Activated CD8-positive, alpha-beta T cell treated with anti-CD3 and anti-CD28 coated beads for 36 hours (primary cell): ENCODE data around the gene ITPR2. TPM values are rescaled to one million over a fixed set of nuclear protein-coding genes. Genes with fewer than 3 reads are reported as not detected.
A peak's percentile ranks its signal among the peaks of the same experiment; 100 is the strongest.
"Not testable (repeated sequence)": the region's sequence is repeated elsewhere in the genome, so short reads cannot be mapped to it uniquely, and the experiment has no call there.

ENCODE experiments used
- ATAC-seq: fragments of 200-7000 bp; cut with Tn5 transposase; one replicate; pipeline ENCODE4 v1.10.0; 2021; ENCODE audit warnings: mild to moderate bottlenecking, moderate library complexity
- CTCF ChIA-PET: fragments of 350-600 bp; sonication (Branson Sonifier 250); formaldehyde crosslinking; loops from one replicate; lab custom pipeline; 2021; ENCODE audit warnings: antibody characterized with exemption; lab: Charles Lee
- POLR2A ChIA-PET: fragments of 350-600 bp; sonication (Branson Sonifier 250); formaldehyde crosslinking; loops from one replicate; lab custom pipeline; 2021; ENCODE audit warnings: antibody characterized with exemption; lab: Charles Lee
- DNase-seq: peaks from one replicate; pipeline ENCODE4 v3.0.0-alpha.2; 2020
- H3K27ac Mint-ChIP-seq: one replicate; pipeline ENCODE4 v1.8.0; 2021; ENCODE audit warnings: mild to moderate bottlenecking, mixed read lengths
- H3K27me3 Mint-ChIP-seq: one replicate; pipeline ENCODE4 v1.8.0; 2021; ENCODE audit warnings: mixed read lengths
- H3K36me3 Mint-ChIP-seq: one replicate; pipeline ENCODE4 v1.8.0; 2021; ENCODE audit warnings: low read depth, mixed read lengths
- H3K4me1 Mint-ChIP-seq: one replicate; pipeline ENCODE4 v1.8.0; 2021; ENCODE audit warnings: low read depth, mixed read lengths
- H3K4me3 Mint-ChIP-seq: one replicate; pipeline ENCODE4 v1.8.0; 2021; ENCODE audit warnings: mild to moderate bottlenecking, moderate library complexity, mixed read lengths
- H3K9me3 Mint-ChIP-seq: one replicate; pipeline ENCODE4 v1.8.0; 2021; ENCODE audit warnings: mixed read lengths
- intact Hi-C: fragments of 100-400 bp; cut with micrococcal nuclease; formaldehyde crosslinking; loops from one replicate; pipeline ENCODE4 v1.10.0; 2022
- total RNA-seq, 2 experiments: library from RNA; stranded (reverse); gene quantifications; one replicate each; pipeline ENCODE4 v1.2.3, GENCODE V29; 2021
- TF ChIP-seq, protein P1 (sequence below): fragments of 200-600 bp; IDR thresholded peaks from one replicate; pipeline ENCODE4 v1.8.0; 2022; ENCODE audit warnings: antibody characterized with exemption, mild to moderate bottlenecking

Gene ITPR2
- total RNA-seq, 2 experiments from 2014 or later, result 38.9 to 41.2 TPM

DNA sequence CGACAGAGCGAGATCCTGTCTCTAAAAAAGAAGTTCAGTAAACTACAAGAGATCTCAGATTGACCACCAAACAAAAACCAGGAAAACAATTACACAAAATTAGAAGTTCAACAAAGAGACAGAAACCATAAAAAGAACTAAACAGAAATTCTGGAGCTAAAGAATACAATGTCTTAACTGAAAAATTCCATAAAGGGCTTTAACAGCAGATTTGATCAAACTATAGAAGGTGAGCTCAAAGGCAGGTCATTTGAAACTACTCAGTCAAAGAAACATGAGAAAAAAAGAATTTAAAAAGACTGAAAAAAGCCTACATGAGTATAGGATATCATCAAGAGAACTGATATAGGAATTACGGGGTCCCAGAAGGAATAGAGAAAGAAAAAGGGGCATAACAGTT is 71.2 kb downstream of the ITPR2 start:
- POLR2A ChIA-PET, result interaction anchor here (0.6 kb wide), 1 partner anchor 28 kb away, joined by 3 read pairs; no protein-coding TSS in a partner anchor
- intact Hi-C loops, result no loop called here
- Mint-ChIP-seq H3K4me3 (no peak overlapping the region), H3K4me1 (peaks cover 2% of the 10 kb centered on the region), H3K9me3 (peaks cover 25% of the 10 kb centered on the region), H3K36me3 (peaks cover 39% of the 10 kb centered on the region), H3K27me3 (no peaks in the 10 kb centered on the region), H3K27ac (no peak overlapping the region)
- ATAC-seq, result no peak
- CTCF ChIA-PET, result no interaction called here
- DNase-seq, result no peak
- TF ChIP-seq, protein P1, sequence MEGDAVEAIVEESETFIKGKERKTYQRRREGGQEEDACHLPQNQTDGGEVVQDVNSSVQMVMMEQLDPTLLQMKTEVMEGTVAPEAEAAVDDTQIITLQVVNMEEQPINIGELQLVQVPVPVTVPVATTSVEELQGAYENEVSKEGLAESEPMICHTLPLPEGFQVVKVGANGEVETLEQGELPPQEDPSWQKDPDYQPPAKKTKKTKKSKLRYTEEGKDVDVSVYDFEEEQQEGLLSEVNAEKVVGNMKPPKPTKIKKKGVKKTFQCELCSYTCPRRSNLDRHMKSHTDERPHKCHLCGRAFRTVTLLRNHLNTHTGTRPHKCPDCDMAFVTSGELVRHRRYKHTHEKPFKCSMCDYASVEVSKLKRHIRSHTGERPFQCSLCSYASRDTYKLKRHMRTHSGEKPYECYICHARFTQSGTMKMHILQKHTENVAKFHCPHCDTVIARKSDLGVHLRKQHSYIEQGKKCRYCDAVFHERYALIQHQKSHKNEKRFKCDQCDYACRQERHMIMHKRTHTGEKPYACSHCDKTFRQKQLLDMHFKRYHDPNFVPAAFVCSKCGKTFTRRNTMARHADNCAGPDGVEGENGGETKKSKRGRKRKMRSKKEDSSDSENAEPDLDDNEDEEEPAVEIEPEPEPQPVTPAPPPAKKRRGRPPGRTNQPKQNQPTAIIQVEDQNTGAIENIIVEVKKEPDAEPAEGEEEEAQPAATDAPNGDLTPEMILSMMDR, result no peak

DNA sequence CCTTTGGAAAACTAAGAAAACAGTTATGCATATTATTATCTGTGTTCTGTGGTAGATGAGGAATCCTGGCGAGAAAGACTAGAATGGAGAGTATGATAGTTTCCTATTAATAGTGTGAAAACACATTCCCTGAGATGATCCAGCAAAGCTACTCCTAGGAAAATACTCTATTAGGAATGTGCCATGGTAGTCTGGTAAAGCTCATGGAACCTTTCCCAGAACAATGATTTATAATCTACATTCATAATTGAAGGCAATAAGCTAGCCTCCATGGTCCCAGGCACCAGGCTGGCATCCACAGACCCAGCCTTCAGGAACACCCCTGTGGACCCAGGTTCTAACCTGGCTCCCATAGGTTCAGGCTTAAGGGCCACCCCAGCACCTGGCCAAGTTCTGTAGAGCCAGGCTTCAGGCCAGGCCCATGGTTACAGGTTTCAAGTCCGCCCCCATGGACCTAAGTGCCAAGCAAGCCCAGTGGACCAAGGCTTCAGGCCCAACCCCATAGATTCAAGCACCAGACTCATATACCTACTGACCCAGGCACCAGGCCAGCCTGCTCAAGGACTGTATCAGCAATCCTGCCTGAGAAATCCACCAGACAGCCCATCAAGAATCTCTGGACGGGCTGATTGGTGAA is 72.2 kb downstream of the ITPR2 start:
- DNase-seq (no peak), ATAC-seq (no peak)
- POLR2A ChIA-PET, result no interaction called here
- H3K4me3 Mint-ChIP-seq, result no peak overlapping the region
- CTCF ChIA-PET, result no interaction called here
- peaks cover 43% of the 10 kb centered on the region for H3K36me3 Mint-ChIP-seq
- H3K4me1 Mint-ChIP-seq, result peaks cover 2% of the 10 kb centered on the region
- TF ChIP-seq, protein P1, result no peak
- intact Hi-C loops, result no loop called here
- H3K27ac Mint-ChIP-seq, result no peak overlapping the region
- H3K9me3 Mint-ChIP-seq, result peaks cover 34% of the 10 kb centered on the region
- H3K27me3 Mint-ChIP-seq, result no peaks in the 10 kb centered on the region

DNA sequence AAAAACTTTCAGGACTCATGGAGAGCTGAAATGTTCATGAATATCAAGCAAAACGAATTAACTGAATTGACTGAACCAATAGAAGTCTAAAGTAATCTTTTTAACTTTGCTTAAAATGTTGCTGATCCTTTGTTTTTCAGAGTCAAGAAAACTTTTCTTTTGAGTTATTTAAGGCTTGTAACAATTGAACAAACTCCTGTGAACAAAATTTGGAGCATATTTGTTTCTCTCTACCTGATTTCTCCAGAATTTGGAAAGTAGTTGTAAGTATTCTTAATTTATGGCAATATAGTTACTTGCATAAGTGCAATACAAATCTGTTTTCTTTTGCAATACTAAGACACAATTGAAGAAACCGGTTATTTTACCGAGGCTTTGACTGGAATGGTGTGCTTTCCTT is 77.6 kb downstream of the ITPR2 start:
- peaks cover 57% of the 10 kb centered on the region for H3K36me3 Mint-ChIP-seq
- ATAC-seq, H3K27ac Mint-ChIP-seq, POLR2A ChIA-PET, H3K27me3 Mint-ChIP-seq, intact Hi-C loops, CTCF ChIA-PET, DNase-seq, H3K4me3 Mint-ChIP-seq: not testable (repeated sequence)
- peaks cover 23% of the 10 kb centered on the region for H3K4me1 Mint-ChIP-seq
- peaks cover 20% of the 10 kb centered on the region for H3K9me3 Mint-ChIP-seq

DNA sequence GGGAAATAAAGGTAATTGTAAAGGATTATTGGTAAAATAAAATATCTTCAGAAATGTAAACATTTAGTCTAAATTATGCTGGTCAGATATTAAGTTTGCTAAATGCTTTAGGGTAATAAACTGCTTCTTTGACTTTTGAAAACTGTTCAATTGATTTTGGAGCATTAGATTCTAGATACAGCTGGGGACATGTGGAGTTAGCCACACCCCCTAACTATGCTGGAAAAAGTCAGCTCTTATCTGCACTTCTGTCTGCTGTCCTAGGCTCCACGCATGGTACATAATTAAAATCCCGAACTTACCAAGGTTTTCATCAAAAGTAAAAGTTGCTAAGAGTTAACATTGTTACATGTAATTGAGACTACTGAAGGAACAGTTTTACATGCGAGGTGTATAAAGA is 78.8 kb downstream of the ITPR2 start:
- no peak overlapping the region for H3K27ac Mint-ChIP-seq
- intact Hi-C loops, result no loop called here
- H3K4me3 Mint-ChIP-seq, result no peak overlapping the region
- peaks cover 60% of the 10 kb centered on the region for H3K36me3 Mint-ChIP-seq
- TF ChIP-seq, protein P1, result no peak
- H3K9me3 Mint-ChIP-seq, result peaks cover 20% of the 10 kb centered on the region
- ChIA-PET POLR2A (interaction anchor here (1.2 kb wide), 1 partner anchor 78 kb away, joined by 3 read pairs; the partner anchor contains the start of gene ITPR2), CTCF (interaction anchor here (0.9 kb wide), 1 partner anchor 11 kb away, joined by 3 read pairs; no protein-coding TSS in a partner anchor)
- peaks cover 32% of the 10 kb centered on the region for H3K4me1 Mint-ChIP-seq
- DNase-seq, result no peak
- no peaks in the 10 kb centered on the region for H3K27me3 Mint-ChIP-seq
- ATAC-seq, result no peak

DNA sequence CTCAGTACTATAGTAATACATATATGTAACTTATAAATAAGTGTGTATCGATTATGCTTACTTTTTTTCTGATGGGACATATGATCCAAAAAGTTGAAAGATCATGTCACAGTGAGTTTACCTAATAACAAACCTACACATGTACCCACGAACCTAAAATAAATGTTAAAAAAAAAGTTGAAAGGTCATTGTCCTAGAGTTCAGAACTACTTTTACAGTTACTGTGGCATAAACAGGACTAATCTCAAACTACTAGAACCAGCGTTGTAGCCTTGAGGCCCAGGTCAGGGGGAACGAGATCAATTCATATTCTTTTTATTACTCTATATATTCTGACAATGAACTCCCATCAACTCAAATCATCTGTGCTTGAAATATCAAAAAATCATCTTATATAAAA is 81.8 kb downstream of the ITPR2 start:
- peak overlapping the region; percentile 93 for H3K27ac Mint-ChIP-seq
- no peaks in the 10 kb centered on the region for H3K27me3 Mint-ChIP-seq
- intact Hi-C loops, result no loop called here

More for the DNA sequence above, 81.8 kb downstream of the ITPR2 start:
- peaks cover 12% of the 10 kb centered on the region for H3K9me3 Mint-ChIP-seq
- ChIA-PET POLR2A (no interaction called here), CTCF (no interaction called here)
- no peak overlapping the region for H3K4me3 Mint-ChIP-seq
- H3K4me1 Mint-ChIP-seq, result peaks cover 61% of the 10 kb centered on the region
- no peak for ATAC-seq
- no peak for DNase-seq
- peaks cover 48% of the 10 kb centered on the region for H3K36me3 Mint-ChIP-seq
- TF ChIP-seq, protein P1, result no peak
